Gastrocnemius medialis (tissue), 4 donors: ENCODE results near the gene MS4A2.

Experiments used
- CTCF ChIP-seq, 5 experiments: fragments of 450-650 bp in 3 of 5; fragments of 200-600 bp in 2 of 5; sonication (generic) in 2 of 5; IDR thresholded peaks in 4 of 5; conservative IDR thresholded peaks in 1 of 5; 1 replicate in 4 of 5; 2 replicates in 1 of 5; pipeline ENCODE4 v1.5.1; 2016 to 2019; ENCODE audit warnings: antibody characterized with exemption in 5 of 5, mild to moderate bottlenecking in 3 of 5, moderate library complexity in 3 of 5
- POLR2A ChIP-seq, 2 donors: fragments of 450-650 bp; IDR thresholded peaks; one replicate each; pipeline ENCODE4 v1.6.1; 2017; ENCODE audit warnings: antibody characterized with exemption in 2 of 2, mild to moderate bottlenecking in 2 of 2, moderate library complexity in 2 of 2

GRCh38 chr11:60118338-60118737, 29.9 kb downstream of the MS4A2 start:
- TF ChIP-seq CTCF (IDR thresholded peaks at IDR 0.05 in 4 of 5, conservative IDR thresholded peaks at IDR 0.05 in 1 of 5), result no peak
- TF ChIP-seq POLR2A (IDR thresholded peaks at IDR 0.05), result no peak
